Ovary (tissue), 9 donors: ENCODE data around the gene GPR155. TPM values are rescaled to one million over a fixed set of nuclear protein-coding genes. Genes with fewer than 3 reads are reported as not detected.

Experiments
- DNase-seq, 5 donors: peaks; one replicate each; pipeline ENCODE4 v3.0.0-alpha.2; 2019 to 2020
- H3K27ac ChIP-seq, 2 donors: fragments of 200-600 bp; one replicate each; pipeline versions ENCODE4 v1.5.1 to v1.8.0; 2019 to 2022
- H3K27me3 ChIP-seq: fragments of 200-600 bp; one replicate; pipeline ENCODE4 v1.8.0; 2022
- H3K36me3 ChIP-seq: fragments of 200-600 bp; sonication (generic); one replicate; pipeline ENCODE4 v1.5.1; 2019
- H3K4me1 ChIP-seq: one replicate; pipeline ENCODE4 v1.8.1; 2013; ENCODE audit warnings: mild to moderate bottlenecking, moderate library complexity; ENCODE audit not compliant: insufficient read depth
- H3K4me3 ChIP-seq: fragments of 200-600 bp; sonication (generic); one replicate; pipeline ENCODE4 v1.5.1; 2017
- H3K9me3 ChIP-seq, 2 donors: fragments of 200-600 bp in 1 of 2; sonication (generic) in 1 of 2; one replicate each; pipeline versions ENCODE4 v1.5.1 to v1.8.1; 2013 to 2019; ENCODE audit warnings: mild to moderate bottlenecking in 1 of 2, moderate library complexity in 1 of 2
- CTCF ChIP-seq, 3 donors: fragments of 450-650 bp in 2 of 3; fragments of 200-600 bp in 1 of 3; IDR thresholded peaks; one replicate each; pipeline versions ENCODE4 v1.5.1 to v1.8.0; 2016 to 2022; ENCODE audit warnings: antibody characterized with exemption in 3 of 3, mild to moderate bottlenecking in 1 of 3
- EP300 ChIP-seq: sonication (generic); formaldehyde crosslinking; IDR thresholded peaks from one replicate; pipeline ENCODE4 v1.6.1; 2017; ENCODE audit warnings: antibody characterized with exemption
- POLR2A ChIP-seq: fragments of 450-650 bp; IDR thresholded peaks from one replicate; pipeline ENCODE4 v1.6.1; 2017; ENCODE audit warnings: antibody characterized with exemption, mild to moderate bottlenecking, moderate library complexity
- WGBS, 3 donors: extraction: QIAGEN DNeasy Blood & Tissue Kit in 1 of 3; methylation state at CpG; one replicate each; pipeline versions ENCODE4 v1.1.5 to v1.1.7; 2013 to 2017; 5-methylcytosine and 5-hydroxymethylcytosine counted together
- intact Hi-C, 4 donors: fragments of 100-400 bp; cut with DNase I; formaldehyde crosslinking; loops; one replicate each; pipeline versions ENCODE4 v1.11.0 to v1.15.1; 2022 to 2023
- polyA plus RNA-seq, 2 donors: library from polyadenylated mRNA; stranded (reverse); fragments of 200-250 nt in 1 of 2; fragments of 350-450 nt in 1 of 2; fragmentation: Illumina TruSeq in 1 of 2; extraction: RNeasy Lipid Tissue Mini Kit (QIAGEN cat#74804) in 1 of 2; gene quantifications; one replicate each; pipeline ENCODE4 v1.2.3, GENCODE V29; 2013 to 2014
- total RNA-seq, 7 donors: library from RNA; depleted of rRNA in 2 of 7; stranded (reverse); fragments of >200 nt in 2 of 7; fragmentation: NEBNext Ultra II Directional in 3 of 7; extraction: Animal tissue kit (Norgen Biotek cat#: 25700) in 3 of 7; gene quantifications; one replicate each; pipeline versions ENCODE4 v1.1.0 to v1.2.4, GENCODE V29; 2016 to 2023
- donor health status: DM: no; HTN: no; CAD: no; lungs with moderate emphysema.
- donor health status: DM: no; HTN: no; CAD: no.
- donor health status: Bipolar disorder and iron deficiency.
- donor health status: DM: yes; HTN: yes; CAD: no.
- donor health status: DM: no; HTN: no; CAD: no.
- donor health status: DM: yes; HTN: yes; CAD: no.

GPR155 gene
- total and polyA plus RNA-seq, 9 donors = 1.9 to 7.2 (median 3.9) TPM

- Histone ChIP-seq H3K27ac (no peak overlapping the region), H3K27me3 (no peaks in the 10 kb centered on the region), H3K36me3 (no peaks in the 10 kb centered on the region), H3K4me1 (no peaks in the 10 kb centered on the region), H3K9me3 (no peaks in the 10 kb centered on the region), H3K4me3 (no peak overlapping the region)
- no peak for DNase-seq
- intact Hi-C loops = no loop called here
- TF ChIP-seq EP300 (no peak), POLR2A (no peak), CTCF (IDR thresholded peaks at IDR 0.05) (no peak)
- WGBS, 3 donors = 84 to 92% (median 90%) methylated on average over 2 of the region's 2 CpGs
Observed at GRCh38 chr2:174518395-174518794, 31.6 kb upstream of the GPR155 start.

- TF ChIP-seq CTCF (IDR thresholded peaks at IDR 0.05) (no peak), EP300 (no peak), POLR2A (no peak)
- intact Hi-C loops = no loop called here
Observed at GRCh38 chr2:174516501-174517378, 29.9 kb upstream of the GPR155 start.

GRCh38 chr2:174512345-174512744 lies 25.5 kb upstream of the GPR155 start:
- Histone ChIP-seq H3K4me3 (no peak overlapping the region), H3K36me3 (no peaks in the 10 kb centered on the region), H3K9me3 (peaks cover 0 to 5% of the 10 kb centered on the region in 2 donors), H3K27me3 (no peaks in the 10 kb centered on the region), H3K4me1 (no peaks in the 10 kb centered on the region), H3K27ac (no peak overlapping the region)
- intact Hi-C loops = no loop called here
- no peak for DNase-seq
- WGBS, 3 donors = 73 to 88% (median 85%) methylated on average over 3 of the region's 3 CpGs
- TF ChIP-seq EP300 (no peak), CTCF (IDR thresholded peaks at IDR 0.05) (no peak), POLR2A (no peak)

More at GRCh38 chr2:174516501-174517378, 29.9 kb upstream of the GPR155 start:
- Histone ChIP-seq H3K36me3 (no peaks in the 10 kb centered on the region), H3K4me3 (no peak overlapping the region), H3K9me3 (no peaks in the 10 kb centered on the region), H3K27me3 (no peaks in the 10 kb centered on the region), H3K4me1 (no peaks in the 10 kb centered on the region), H3K27ac (no peak overlapping the region)
- DNase-seq = no peak
- 80 to 83% (median 81%) methylated on average over 5 of the region's 5 CpGs for WGBS, 3 donors

- Histone ChIP-seq H3K9me3 (peaks cover 0 to 5% of the 10 kb centered on the region in 2 donors), H3K4me1 (no peaks in the 10 kb centered on the region), H3K36me3 (no peaks in the 10 kb centered on the region), H3K4me3 (no peak overlapping the region), H3K27me3 (no peaks in the 10 kb centered on the region), H3K27ac (no peak overlapping the region)
- intact Hi-C loops = no loop called here
- no peak for TF ChIP-seq EP300
- no peak for TF ChIP-seq POLR2A
- no peak for TF ChIP-seq CTCF (IDR thresholded peaks at IDR 0.05)
- WGBS, 3 donors = 51 to 54% (median 53%) methylated on average over 5 of the region's 5 CpGs
- DNase-seq = no peak
Observed at GRCh38 chr2:174511580-174512260, 24.9 kb upstream of the GPR155 start.
